ENCODE results near the gene P2RX3.
"Not testable (repeated sequence)": the region's sequence is repeated elsewhere in the genome, so short reads cannot be mapped to it uniquely, and the experiment has no call there.

Gene P2RX3

DNA sequence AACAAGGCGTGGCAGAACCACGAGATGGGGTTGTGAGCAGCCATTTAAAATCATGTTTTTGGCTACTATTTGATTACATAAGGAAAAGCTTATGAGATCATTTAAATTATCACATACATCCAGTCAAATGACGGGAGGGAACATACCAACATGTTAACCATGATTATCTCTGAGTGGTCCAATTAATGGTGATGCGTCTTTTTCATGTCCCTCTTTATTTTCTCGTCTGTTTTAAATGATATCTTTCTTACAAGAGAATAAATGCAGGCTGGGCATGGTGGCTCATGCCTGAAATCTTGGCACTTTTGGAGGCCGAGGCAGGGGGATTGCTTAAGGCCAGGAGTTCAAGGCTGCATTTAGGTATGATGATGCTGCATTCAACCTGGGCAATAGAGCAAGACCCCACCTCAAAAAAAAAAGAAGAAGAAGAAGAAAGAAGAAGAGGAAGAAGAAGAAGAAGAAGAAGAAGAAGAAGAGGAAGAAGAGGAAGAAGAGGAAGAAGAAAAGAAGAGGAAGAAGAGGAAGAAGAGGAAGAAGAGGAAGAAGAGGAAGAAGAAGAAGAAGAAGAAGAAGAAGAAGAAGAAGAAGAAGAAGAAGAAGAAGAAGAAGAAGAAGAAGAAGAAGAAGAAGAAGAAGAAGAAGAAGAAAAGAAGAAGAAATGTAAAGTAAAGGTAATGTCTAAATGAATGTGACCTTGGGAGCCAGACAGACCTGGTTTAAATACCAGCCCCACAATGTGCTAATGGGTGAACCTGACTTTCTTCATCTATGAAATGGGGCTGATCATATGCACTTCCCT is 65.0 kb downstream of the P2RX3 start:
- DNase-seq = not testable (repeated sequence)

DNA sequence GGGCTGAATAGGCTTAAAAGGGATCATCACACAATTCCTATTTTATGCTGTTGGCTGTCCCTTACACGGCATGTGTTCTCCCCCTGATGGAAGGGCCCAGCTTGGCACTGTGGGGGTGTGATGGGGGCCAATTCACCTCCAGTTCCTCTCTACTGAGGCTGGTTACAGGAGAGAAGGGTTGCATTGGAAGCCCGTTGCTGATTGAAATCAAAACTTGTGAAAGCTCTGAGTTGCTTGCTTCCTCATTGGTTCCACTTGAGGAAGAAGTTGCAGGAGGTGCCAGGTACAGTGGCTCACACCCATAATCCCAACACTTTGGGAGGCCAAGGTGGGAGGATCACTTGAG is 65.6 kb downstream of the P2RX3 start:
- DNase-seq = no peak

DNA sequence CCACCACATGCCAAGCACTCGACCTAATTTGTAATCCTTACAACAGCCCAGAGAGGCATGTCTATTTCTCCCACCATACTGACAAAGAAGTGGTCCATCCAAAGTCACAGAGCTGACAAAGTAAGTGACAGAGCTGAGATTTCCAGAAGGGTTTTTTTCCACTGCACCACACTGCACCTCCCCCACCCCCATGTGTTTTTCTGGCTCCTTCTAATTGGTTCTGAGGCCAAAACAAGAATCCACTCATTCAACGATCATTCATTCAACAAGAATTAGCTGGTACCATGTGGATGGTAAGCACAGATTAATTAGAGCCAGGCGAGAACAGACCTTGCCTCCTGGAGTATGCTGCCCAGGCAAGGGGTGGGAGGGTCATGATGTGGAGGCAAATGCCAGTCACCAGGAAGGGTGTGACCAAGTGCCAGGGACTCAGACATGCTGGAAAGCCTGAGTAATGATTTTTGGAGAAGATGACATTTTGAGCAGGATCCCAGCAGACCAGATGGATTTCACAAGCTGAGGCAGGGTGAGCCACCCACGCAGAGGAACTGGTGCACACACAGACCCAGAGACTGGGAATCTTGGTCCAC is 67.2 kb downstream of the P2RX3 start:
- no peak for DNase-seq

DNA sequence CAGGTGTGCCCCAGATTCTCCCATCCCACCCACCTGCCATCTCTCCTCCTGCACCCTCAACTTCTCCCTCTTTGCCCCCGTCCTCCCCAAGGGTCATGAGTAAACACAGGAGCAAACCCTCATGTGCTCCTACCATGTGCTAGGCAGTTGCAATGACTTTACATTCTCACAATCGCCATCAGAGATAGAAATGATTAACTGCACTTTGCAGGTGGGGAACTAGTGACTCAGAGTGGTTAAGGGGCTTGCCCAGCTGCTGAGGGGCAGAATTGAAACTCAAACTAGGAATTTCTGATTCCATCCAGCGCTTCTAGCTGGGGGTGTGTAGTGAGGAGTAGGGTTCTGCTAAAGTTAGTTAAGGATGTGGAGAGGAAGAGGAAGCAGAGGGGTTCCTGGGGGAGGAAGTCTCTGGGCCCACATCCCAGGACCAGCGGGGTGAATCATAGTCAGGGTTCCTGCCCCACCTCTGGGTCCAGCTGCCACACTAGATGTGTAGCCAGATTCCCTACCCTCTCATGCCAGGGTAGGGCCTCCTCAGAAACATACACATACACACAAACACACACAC is 68.3 kb downstream of the P2RX3 start:
- DNase-seq = no peak

DNA sequence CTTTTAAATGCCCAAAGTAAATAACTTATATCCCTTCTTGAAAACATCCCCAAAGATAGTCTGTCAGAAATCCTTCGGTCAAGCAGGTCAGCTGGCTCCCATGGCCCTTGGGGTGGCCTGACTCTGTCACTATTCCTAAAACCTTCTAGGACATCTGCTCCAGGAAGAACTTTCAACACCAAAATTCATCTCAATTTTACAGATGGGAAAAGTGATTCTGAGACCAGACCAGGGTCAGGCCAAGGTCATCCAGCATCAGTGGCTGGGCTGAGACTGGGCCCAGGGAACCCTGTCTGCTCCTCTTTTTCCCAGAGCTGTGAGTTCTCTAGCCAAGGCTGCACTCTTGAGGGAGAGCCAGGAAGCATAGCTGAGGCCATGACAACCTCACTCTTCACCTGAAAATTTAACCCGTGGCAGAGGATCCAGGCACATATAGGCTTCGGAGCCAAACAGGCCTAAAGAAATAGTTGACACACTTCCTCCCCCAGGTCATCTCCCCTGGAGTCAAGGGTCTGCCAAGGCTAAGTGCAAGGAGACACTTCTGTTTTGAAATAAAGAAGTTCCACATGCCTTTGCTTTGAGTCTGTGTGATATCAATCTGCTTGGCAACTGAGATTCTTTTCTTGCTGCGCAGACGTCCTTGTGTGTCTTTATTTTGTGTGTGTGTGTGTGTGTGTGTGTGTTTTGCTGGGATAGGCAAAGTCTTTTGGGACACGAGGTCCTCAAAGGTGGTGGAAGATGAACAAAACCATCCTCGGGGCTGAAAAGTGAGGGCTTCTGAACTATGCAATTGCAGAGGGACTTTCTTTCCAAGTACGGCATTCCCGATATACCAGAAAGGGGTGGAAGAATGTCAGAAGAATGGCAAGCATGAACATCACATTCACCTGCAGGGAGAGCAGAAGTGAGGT is 69.1 kb downstream of the P2RX3 start:
- DNase-seq = no peak

DNA sequence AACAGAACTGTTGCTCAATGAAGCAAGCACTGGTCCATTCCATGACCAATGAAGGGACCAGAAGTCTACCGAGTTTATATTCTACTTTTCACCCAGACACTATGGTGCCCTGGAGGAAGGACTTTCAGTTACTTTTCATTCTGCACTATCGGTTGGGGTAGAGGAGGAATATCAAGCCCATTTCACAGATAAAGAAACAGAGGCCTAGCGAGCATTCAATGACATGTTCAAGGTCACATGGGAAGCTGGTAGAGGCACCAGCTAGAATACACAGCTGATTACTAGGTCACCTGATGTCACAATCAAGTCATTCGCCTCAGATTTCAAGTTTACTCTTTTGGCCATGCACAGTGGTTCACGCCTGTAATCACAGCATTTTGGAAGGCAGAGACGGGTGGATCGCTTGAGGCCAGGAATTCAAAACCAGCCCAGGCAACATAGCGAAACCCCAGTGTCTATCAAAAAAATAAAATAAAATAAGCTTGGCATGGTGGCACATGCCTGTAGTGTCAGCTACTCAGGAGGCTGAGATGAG is 69.9 kb downstream of the P2RX3 start:
- DNase-seq = no peak

DNA sequence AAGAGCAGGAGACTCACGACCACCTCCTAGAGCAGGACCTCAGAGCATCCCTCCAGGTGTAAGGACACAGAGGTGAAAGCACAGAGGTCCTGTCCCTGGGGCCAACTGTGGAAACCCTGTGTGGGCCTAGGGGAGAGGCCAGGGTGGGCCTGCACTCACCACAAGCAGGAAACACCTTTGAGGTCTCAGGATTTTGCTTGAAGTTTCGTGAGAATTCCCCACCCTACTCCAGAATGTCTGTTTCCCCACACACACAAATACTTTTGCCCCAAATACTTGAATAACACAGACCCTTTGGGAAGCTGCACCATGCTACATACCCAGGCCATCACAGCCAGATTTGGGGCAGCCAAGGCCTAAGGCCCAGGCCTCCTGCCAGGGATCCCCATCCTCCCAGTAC is 70.6 kb downstream of the P2RX3 start:
- DNase-seq = no peak

DNA sequence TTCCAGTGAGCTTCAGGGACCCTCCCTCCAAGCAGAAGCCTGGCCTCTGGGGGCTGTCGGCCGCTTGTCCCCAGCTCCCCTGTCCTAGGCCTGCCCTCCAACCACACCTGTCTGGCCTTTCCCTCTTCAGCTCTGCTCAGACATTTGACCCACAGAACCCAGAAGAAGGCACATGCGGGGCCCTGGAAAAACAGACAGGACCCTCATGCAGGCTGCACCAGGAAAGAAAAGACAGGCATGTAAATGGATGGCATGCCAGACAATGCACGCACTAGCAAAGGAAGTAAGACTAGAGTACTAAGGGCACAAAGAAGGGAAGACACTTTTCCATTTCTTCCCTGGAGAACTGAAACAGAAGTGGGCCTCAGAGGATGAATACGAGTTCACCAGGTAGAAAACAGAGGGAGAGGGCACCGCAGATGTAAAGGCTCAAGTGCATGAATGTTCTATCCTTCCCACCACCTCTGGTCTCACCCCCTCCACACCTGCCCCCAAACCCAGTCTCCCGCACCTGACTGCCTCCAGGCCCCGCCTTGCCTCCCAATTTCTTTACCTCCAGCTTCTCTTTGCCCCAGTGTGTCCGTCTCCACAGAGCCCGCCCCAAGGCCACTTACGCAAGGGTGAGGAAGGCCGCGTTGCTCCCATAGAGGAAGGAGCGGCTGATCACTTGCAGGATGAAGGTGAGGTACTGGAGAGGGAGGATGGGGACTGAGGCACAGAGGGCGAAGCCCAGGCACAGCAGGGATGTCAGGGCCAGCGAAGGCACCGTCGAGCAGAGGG is 71.4 kb downstream of the P2RX3 start:
- DNase-seq = no peak

DNA sequence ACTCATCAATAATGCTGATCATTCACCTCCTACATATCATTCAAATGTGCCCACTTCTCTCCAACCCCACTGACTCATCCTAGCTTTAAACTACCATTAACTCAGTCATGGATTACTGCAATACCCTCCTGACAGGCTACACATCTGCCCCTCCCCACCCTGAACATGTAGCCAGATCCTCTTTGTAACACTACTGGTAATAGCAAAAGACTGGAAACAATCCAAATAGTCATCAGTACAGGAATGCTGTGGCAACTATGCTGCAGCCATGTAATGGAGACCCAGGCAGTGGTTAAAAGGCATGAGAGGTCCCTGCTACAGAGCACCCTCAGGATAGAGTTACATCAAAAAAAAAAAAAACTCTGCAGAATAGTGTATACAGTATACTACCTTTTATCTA is 72.1 kb downstream of the P2RX3 start:
- no peak for DNase-seq

DNA sequence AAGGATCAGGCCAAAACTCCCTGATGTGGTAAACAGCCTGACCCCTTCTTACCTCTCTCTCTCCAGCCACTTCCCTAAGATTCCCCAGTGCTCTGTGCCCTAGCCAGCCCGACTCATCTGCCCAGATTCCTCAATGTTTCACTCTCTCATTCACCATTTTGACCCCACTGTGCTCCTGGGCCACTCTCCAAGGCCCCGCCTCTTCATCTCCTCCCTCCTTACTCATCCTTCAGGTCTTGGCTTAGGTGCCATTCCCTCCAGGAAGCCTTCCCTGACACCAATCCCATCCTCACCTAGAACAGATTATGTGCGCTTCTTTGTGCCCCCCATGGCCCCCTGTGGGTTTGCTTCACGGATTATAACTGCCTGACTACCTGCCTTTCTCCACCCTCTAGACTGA is 75.5 kb downstream of the P2RX3 start:
- DNase-seq = no peak

DNA sequence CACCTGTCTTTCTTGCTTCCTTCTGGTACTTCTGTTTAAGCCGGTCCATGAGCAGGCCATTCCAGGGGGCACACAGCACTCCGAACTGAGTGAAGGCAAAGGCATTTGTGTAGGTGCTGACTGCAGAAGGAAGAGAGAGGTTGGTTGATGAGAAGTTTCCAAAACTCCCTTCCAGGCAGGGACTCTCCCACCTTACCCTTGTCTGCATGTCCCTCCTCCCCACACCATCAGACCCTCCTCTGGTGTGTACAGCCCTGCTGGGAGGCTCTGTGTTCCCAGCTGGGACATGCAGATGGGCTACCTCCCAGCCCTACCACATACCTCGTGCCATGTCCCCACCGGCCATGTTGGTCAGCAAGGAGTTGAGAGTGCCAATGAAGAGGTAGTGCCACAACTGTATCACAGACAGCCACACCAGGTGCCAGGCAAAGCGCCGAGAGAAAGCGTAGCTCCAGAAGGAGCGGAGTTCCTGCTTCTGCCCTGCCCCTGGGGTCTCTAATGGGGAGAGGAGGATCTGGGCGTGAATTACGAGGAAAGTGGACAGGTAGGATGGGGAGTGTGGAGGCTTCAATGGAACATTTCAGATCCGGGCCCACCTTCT is 76.6 kb downstream of the P2RX3 start:
- DNase-seq = no peak

DNA sequence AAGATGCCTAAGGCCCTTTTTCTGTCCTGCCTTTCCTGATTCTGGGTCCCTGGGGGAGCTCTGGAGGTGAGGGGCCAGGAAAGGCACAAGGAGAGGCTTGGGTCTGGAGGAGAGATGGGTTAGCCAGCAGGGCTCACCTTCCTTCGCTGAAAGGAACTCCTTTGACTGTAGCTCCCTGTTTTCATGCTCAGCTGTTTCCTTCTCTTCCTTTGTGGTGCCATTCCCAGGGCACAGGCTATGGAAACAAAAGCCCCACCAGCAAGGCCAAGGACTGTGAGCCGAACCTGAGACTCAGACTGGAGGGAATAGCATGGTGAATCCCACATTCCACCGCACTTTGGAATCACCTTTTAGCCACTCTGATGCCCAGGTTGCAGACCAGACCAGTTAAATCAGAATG is 78.3 kb downstream of the P2RX3 start:
- DNase-seq = no peak

DNA sequence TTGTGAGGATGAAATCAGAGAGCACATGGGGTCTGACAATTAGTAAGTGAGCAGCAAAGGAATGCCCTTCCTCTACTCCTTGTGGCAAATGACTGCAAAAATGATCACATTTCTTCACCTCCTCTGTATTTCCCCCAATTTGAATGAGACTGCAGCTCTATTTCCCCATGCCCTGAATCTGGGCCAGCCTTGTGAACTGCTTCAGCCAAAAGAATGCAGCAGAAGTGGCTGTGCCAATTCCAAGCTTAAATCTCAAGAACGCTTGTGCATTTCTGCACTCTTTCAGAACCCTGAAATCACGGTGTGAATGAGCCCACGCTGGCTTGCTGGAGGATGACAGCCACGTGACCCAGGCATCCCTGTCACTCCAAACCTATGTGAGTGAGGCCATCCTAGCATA is 78.9 kb downstream of the P2RX3 start:
- DNase-seq = no peak

DNA sequence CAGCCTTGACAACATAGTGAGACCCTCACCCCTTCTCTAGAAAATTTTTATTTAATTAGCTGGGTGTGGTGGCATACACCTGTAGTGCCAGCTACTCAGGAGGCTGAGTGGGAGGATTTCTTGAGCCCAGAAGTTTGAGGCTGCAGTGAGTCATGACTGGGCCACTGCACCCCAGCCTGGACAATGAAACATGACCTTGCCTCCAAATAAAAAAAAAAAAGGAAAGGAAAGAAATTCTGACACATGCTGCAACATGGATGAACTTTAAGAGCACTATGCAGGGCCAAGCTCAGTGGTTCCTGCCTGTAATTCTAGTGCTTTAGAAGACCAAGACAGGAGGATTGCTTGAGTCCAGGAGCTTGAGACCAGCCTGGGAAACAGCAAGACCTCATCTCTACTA is 80.0 kb downstream of the P2RX3 start:
- no peak for DNase-seq

DNA sequence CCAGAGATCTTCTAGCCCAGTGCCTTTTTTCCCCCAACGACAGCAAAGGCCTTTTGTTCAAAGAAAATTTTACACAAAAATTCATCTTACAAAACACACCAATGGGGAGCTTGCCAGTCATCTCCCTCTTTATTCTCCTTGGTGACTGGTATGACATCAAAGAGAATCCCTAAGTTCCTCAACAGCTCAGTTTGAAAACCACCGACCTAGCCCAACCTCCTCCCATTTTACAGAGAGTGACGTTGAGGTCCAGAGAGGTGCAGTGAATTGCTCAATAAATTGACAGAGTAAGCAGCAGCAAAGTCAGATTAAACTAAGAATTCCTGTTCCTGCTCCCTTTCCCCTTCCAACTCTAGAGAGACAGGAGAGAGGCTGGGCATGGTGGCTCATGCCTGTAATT is 81.0 kb downstream of the P2RX3 start:
- DNase-seq = no peak

DNA sequence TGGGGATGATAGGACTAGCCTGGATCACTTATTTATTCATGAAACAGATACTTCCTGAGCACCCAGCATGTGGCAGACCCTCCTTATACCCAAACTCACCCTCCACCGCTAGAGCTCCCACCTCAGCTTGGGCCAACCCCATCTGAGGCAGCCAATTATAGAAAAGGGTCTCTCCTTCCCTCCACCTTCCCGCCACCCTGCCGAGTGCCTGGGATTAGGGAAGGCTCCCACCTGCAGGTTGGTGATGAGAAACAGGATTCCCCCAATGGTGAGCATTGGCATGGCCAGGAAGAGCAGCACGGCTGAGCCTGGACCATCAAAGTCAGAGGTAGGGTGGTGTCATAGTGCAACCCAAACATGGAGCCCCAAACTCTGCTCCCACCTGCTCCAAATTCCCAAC is 82.9 kb downstream of the P2RX3 start:
- DNase-seq = no peak

DNA sequence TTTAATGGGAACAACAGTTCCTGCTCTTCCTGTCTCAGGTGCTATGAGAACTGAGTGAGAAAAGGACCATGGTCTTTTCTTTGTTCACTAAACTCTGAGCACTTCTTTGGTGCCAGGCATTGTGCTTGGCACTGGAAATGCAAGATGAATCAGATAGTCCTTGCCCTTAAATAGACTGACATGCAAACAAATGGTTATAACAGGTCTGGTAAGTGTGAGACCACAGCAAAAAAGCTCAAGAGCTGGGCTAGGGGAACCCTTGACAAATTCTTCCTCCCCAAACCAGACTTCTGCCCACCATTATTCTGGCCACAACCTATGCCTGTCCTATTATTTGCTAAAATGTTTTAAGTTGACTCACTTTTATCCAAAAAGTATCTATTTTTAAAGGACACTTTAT is 83.7 kb downstream of the P2RX3 start:
- DNase-seq = no peak

Measured in SHP77 treated with DMSO at 0.1 percent for 48 hours (cell line).